ENCODE measurements around the gene ZNF581. TPM values are rescaled to one million over a fixed set of nuclear protein-coding genes. Genes with fewer than 3 reads are reported as not detected.

The ZNF581 gene
- total RNA-seq, 2 donors from 2014 or later: 7.5 to 8.6 TPM

DNA sequence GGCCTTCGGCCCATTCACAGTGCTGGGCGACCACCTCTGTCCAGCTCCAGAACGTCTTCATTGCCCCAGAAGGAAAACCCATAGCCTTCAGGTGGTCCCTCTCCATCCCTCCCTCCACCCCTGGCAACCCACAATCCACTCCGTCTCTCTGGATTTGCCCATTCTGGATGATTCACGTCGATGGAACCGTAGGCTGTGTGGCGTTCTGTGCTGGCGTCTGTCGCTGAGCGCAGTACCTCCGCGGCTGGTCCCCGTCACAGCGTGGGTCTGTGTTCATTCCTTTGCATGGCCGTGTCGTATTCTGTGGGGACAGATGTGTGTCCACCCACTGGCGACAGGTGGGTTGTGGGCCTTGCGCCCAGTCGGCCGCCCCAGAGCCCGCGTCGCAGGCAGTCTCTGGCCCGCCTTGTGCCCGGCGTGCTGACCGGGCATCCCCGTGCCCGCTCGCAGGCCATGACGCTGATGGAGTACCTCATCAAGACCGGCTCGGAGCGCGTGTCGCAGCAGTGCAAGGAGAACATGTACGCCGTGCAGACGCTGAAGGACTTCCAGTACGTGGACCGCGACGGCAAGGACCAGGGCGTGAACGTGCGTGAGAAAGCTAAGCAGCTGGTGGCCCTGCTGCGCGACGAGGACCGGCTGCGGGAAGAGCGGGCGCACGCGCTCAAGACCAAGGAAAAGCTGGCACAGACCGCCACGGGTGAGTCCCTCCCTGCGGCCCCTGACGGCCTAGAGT lies 41.7 kb downstream of the ZNF581 start:
- Histone ChIP-seq H3K27ac (no peak overlapping the region), H3K9me3 (no peaks in the 10 kb centered on the region), H3K27me3 (no peaks in the 10 kb centered on the region), H3K4me3 (no peak overlapping the region), H3K36me3 (peaks cover 83% of the 10 kb centered on the region), H3K4me1 (peaks cover 0 to 18% of the 10 kb centered on the region in 2 donors)
- TF ChIP-seq, protein P1, sequence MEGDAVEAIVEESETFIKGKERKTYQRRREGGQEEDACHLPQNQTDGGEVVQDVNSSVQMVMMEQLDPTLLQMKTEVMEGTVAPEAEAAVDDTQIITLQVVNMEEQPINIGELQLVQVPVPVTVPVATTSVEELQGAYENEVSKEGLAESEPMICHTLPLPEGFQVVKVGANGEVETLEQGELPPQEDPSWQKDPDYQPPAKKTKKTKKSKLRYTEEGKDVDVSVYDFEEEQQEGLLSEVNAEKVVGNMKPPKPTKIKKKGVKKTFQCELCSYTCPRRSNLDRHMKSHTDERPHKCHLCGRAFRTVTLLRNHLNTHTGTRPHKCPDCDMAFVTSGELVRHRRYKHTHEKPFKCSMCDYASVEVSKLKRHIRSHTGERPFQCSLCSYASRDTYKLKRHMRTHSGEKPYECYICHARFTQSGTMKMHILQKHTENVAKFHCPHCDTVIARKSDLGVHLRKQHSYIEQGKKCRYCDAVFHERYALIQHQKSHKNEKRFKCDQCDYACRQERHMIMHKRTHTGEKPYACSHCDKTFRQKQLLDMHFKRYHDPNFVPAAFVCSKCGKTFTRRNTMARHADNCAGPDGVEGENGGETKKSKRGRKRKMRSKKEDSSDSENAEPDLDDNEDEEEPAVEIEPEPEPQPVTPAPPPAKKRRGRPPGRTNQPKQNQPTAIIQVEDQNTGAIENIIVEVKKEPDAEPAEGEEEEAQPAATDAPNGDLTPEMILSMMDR (IDR thresholded peaks at IDR 0.05): no peak
- DNase-seq (ENCODE audit: low spot score): no peak

DNA sequence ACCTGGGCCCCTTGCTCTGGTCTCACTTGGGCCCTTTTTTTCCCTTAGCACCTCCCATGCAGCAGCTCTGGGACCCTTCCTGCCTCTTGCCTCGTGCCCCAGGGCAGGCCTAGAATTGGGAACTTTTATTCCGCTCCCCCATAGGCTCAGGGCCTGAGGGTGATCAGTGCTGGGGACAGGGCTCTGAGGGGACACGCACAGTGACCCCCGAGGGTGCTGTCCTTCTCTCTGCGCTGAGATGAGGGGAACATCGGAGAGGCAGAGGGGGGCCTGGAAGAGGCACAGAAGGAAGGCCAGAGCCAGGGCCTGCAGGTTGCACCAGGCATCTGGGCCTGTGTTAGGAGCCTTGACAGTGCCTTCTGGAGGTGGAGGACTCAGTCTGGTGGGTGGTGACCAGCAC lies 42.3 kb downstream of the ZNF581 start:
- TF ChIP-seq, protein P1 (IDR thresholded peaks at IDR 0.05): no peak
- peaks cover 0 to 15% of the 10 kb centered on the region in 2 donors for H3K4me1 ChIP-seq
- no peak overlapping the region for H3K4me3 ChIP-seq
- H3K9me3 ChIP-seq: no peaks in the 10 kb centered on the region
- peaks cover 83% of the 10 kb centered on the region for H3K36me3 ChIP-seq
- no peak for DNase-seq (ENCODE audit: low spot score)
- no peak overlapping the region for H3K27ac ChIP-seq
- H3K27me3 ChIP-seq: no peaks in the 10 kb centered on the region

DNA sequence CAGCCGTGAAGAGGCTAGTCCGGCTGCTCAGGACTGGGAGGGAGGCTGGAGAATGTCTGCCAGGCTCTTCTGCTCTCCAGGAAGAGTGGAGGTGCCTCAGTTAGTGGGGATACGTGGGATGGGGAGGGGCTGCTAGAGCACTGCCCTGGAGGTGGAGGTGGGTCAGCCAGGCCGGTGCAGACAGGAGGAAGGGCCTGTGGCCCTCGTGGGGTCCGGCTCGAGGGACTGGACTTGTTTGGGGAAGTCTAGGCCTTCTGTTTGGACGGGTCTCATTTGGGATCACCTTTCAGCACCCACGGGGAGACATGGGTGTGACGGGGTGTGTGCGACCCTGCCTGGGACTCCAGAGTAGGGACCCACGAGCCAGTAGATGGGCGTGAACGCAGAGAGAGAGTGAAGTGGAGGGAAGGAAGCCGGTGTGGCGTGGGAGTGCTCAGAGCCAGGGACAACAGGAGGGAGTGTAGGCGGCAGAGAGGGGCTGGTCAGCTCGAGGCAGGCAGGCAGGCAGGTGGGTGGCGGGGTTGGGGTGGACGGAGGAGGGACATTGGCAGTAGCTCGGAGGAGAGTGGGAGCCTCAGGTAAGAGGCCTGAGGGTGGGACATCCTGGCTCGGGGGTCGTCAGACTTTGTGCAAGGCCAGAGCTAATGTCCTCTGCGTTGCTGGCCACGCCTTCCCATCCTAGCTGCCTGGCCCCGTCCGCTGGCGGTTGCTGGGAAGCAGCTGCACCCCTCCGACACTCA lies 43.0 kb downstream of the ZNF581 start:
- Histone ChIP-seq H3K4me3 (no peak overlapping the region), H3K4me1 (peaks cover 0 to 15% of the 10 kb centered on the region in 2 donors), H3K27ac (no peak overlapping the region), H3K9me3 (no peaks in the 10 kb centered on the region), H3K36me3 (peaks cover 82% of the 10 kb centered on the region), H3K27me3 (no peaks in the 10 kb centered on the region)
- TF ChIP-seq, protein P1 (IDR thresholded peaks at IDR 0.05): no peak
- no peak for DNase-seq (ENCODE audit: low spot score)

DNA sequence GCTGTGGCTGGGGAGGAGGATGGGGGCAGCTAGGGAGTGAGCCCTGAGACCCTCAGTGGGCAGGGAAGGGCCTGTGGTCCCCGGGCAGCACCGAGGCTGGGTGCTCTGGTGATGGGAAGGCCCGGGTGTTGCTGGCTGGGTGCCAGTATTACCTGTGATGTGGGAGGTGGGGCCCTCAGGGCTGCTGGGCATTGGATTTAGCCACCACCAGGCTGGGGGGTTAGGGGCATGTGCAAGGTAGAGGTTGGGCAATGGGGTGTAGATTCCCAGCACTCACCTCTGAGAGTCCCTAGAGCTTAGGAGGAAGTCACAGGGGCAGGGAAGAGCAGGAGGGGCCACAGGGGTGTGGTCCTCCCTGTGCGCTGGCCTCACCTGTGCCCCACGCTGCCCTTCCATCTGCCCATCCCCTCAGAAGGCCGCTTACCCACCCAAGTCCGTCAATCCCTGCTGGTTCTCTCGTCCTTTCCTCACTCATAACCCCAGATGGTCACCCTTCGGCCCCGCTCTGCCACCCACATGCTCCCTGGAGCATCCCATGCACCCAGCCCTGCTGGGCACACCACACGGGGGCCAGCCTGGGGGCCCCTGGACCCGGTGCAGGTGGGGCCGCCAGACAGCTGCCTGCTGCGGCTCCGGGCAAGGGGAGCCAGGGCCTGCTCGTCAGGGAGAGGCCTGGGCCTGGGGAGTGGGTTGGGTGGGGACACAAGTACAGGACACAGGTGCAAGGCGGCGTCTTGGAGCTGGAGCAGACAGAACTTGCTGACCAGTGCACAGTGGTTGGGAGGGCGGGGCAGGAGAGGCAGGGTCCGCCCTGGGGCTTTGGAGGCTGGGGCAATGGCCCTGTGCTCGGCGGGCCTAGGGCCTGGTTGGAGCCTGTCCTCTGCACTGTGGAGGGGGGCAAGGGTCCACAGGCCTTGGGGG lies 44.1 kb downstream of the ZNF581 start:
- Histone ChIP-seq H3K27ac (no peak overlapping the region), H3K9me3 (no peaks in the 10 kb centered on the region), H3K27me3 (no peaks in the 10 kb centered on the region), H3K4me3 (no peak overlapping the region), H3K4me1 (peaks cover 0 to 15% of the 10 kb centered on the region in 2 donors), H3K36me3 (peaks cover 83% of the 10 kb centered on the region)
- no peak for DNase-seq (ENCODE audit: low spot score)
- TF ChIP-seq, protein P1 (IDR thresholded peaks at IDR 0.05): no peak

DNA sequence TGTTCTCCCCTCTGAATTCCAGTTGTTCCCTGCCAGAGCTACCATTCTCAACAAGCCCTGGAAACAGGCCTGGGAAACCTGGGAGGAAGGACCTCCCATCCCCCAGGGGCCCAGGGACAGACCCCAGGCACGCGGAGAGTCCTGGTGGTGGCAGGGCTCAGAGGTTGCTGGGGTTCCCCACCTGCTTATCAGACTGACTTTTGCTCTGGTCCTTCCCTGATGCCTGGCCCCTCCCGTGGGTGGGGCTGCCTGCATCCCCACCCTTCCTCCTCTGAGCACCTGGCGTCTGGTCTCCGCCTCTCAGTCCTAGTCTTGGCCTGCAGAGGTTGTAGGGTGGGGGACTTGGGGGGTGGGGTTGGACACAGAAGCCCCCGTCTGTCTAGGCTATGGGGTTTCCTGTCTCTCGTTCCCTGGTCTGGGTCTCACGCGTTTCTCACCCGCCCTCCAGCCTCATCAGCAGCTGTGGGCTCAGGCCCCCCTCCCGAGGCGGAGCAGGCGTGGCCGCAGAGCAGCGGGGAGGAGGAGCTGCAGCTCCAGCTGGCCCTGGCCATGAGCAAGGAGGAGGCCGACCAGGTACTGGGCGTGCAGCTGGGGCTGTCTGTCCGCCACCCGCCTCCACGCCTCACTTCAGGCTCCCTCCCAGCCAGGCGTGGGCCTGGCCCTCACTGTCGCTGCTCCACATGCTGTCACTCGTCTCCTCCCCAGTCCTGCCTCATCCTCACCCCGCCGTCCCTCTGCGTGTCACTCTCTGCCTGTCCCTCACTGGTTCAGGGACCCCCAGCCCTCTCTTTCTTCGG lies 45.2 kb downstream of the ZNF581 start:
- DNase-seq (ENCODE audit: low spot score): no peak
- Histone ChIP-seq H3K27me3 (no peaks in the 10 kb centered on the region), H3K36me3 (peaks cover 86% of the 10 kb centered on the region), H3K4me3 (no peak overlapping the region), H3K4me1 (peaks cover 0 to 12% of the 10 kb centered on the region in 2 donors), H3K9me3 (no peaks in the 10 kb centered on the region), H3K27ac (no peak overlapping the region)
- TF ChIP-seq, protein P1 (IDR thresholded peaks at IDR 0.05): no peak

Measured in right atrium auricular region (tissue), 2 donors.